WERI-Rb-1 (cell line): ENCODE data around the gene MS4A7.
"Not testable (repeated sequence)": the region's sequence is repeated elsewhere in the genome, so short reads cannot be mapped to it uniquely, and the experiment has no call there.

Experiments
- DNase-seq: peaks from one replicate; pipeline ENCODE4 v3.0.0-alpha.2; 2020
- H3K27ac ChIP-seq: fragments of 250-450 bp; sonication (Bioruptor Pico); 2 replicates; pipeline ENCODE4 v1.5.1; 2020; ENCODE audit warnings: mild to moderate bottlenecking, moderate library complexity
- H3K27me3 ChIP-seq: fragments of 250-450 bp; sonication (Bioruptor Pico); 2 replicates; pipeline ENCODE4 v1.5.1; 2021; ENCODE audit warnings: mild to moderate bottlenecking, low read depth, moderate library complexity; ENCODE audit not compliant: insufficient read depth, severe bottlenecking
- H3K36me3 ChIP-seq: fragments of 250-450 bp; sonication (Bioruptor Pico); 2 replicates; pipeline ENCODE4 v1.5.1; 2020; ENCODE audit warnings: mild to moderate bottlenecking, moderate library complexity
- H3K4me3 ChIP-seq: 2 replicates; pipeline ENCODE4 v1.5.1; 2011; ENCODE audit warnings: low read depth, mild to moderate bottlenecking, control low read depth, low read length
- H3K9me3 ChIP-seq: fragments of 250-450 bp; sonication (Bioruptor Pico); 2 replicates; pipeline ENCODE4 v1.5.1; 2021; ENCODE audit warnings: mild to moderate bottlenecking, moderate library complexity; ENCODE audit not compliant: severe bottlenecking
- TF ChIP-seq, protein P1 (sequence below): IDR thresholded peaks from 2 replicates; pipeline ENCODE4 v1.5.1; 2011; ENCODE audit warnings: low read depth, mild to moderate bottlenecking, control low read depth, inconsistent platforms, low read length

MS4A7 gene

DNA sequence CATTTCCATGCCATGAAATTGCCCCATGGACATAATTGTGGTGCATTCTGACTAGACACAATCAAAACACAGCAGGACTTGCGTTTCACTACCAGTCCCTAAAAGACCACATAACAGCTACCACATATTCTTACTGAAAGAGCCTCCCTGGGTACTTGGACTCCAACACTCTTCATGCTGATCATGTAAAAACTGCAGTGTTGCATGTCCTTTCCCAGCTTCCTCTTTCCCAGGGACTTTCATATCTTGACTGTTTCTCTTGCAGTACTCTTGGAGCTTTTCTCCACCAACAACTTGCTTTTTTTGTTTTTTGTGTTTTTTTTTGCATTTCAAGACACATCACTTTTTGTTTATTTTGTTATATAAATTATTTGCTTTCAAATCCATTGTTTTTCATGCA is 28.3 kb upstream of the MS4A7 start:
- H3K36me3 ChIP-seq = no peaks in the 10 kb centered on the region
- DNase-seq = no peak
- H3K9me3 ChIP-seq = no peaks in the 10 kb centered on the region
- no peak overlapping the region for H3K4me3 ChIP-seq
- peaks cover 32% of the 10 kb centered on the region for H3K27me3 ChIP-seq
- TF ChIP-seq, protein P1, sequence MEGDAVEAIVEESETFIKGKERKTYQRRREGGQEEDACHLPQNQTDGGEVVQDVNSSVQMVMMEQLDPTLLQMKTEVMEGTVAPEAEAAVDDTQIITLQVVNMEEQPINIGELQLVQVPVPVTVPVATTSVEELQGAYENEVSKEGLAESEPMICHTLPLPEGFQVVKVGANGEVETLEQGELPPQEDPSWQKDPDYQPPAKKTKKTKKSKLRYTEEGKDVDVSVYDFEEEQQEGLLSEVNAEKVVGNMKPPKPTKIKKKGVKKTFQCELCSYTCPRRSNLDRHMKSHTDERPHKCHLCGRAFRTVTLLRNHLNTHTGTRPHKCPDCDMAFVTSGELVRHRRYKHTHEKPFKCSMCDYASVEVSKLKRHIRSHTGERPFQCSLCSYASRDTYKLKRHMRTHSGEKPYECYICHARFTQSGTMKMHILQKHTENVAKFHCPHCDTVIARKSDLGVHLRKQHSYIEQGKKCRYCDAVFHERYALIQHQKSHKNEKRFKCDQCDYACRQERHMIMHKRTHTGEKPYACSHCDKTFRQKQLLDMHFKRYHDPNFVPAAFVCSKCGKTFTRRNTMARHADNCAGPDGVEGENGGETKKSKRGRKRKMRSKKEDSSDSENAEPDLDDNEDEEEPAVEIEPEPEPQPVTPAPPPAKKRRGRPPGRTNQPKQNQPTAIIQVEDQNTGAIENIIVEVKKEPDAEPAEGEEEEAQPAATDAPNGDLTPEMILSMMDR = no peak
- H3K27ac ChIP-seq = no peak overlapping the region

DNA sequence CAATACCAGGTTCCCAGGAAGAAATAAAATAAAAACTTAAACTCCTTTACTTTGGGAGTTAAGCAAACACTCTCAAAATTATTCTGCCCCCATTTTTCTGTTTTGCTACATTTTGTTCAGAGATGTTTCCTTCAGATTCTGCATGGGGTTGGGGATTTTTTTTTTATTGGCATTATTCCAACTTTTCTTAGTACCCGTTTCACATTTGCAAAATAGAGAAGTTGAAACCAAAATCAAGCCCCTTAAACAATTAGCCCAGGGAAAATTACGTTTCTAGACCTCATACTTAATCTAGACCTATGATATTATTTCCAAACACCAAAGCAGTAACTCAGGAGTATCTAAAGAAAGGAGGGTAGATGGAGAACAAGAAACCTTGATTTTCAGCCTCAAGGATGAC is 20.6 kb upstream of the MS4A7 start:
- Histone ChIP-seq H3K9me3 (peaks cover 7% of the 10 kb centered on the region), H3K27ac (no peak overlapping the region), H3K4me3 (no peak overlapping the region), H3K27me3 (peaks cover 3% of the 10 kb centered on the region), H3K36me3 (no peaks in the 10 kb centered on the region)
- TF ChIP-seq, protein P1 = no peak
- no peak for DNase-seq

DNA sequence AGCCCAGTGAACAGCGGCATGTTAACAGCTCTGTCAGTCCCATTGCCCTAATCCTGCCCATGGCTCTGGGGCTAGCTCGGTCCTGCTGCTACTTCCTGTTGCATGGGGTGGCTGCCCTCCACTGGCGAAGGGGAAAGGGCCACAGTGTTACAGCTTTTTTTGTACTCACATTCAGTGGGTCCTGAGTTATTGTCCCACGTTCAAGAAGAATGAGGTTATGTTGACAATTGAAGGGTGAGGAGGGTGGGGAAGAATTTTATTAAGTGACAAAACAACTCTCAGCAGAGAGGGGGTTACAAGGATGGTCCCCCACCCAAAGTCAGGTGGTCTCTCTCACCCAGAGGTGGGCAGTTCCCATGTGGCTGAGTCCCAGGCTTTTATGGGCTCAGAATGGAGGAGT is 17.7 kb upstream of the MS4A7 start:
- peaks cover 7% of the 10 kb centered on the region for H3K9me3 ChIP-seq
- H3K4me3 ChIP-seq = no peak overlapping the region
- H3K27me3 ChIP-seq = no peaks in the 10 kb centered on the region
- H3K27ac ChIP-seq = no peak overlapping the region
- TF ChIP-seq, protein P1 = no peak
- H3K36me3 ChIP-seq = no peaks in the 10 kb centered on the region
- DNase-seq = no peak

GRCh38 chr11:60362241-60362640 is 16.1 kb upstream of the MS4A7 start:
- Histone ChIP-seq H3K27ac (no peak overlapping the region), H3K36me3 (no peaks in the 10 kb centered on the region), H3K4me3 (no peak overlapping the region), H3K9me3 (peaks cover 7% of the 10 kb centered on the region), H3K27me3 (no peaks in the 10 kb centered on the region)
- TF ChIP-seq, protein P1 = no peak
- no peak for DNase-seq

DNA sequence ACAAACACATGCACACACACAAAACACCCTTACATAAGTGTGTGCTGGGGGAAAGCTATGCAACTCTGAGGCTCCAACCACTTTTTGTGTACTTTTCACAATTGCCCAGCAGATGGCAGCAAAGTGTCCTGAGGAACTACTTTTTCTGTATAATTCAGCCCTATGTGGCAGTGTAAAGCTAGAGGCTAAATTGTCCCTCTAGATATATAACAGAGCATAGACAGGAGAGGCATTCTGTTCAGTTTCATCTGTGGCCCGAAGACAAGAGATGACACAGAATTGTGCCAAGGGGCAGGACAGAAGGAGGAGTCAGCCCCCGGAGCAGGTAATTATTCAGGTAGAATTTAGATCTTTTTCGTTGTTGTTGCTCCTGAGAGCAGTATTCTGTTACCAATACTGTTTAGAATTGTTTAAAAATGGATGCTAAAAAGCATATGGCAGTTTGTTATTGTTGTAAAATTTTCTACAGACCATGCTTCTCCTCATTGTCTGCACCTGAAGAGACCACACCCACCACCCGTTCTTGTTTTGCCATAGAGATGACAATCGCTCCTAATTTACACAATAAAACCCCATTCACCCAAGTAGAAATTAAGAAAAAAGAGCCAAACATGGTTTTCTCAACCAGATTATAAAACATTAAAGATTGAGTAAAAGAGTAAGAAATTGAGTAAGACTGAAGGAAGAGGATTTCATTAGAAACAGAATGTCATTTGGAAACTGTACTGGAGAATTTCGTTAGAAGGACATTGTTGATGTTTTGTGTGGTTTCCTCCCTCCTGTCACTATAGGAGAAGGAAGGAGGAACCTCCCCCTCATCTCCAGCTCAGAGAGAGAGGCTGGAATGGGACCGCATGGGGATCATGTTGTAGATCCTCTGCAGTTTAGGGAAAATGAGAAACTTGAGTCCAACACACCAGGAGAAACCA is 14.5 kb upstream of the MS4A7 start:
- H3K27ac ChIP-seq = no peak overlapping the region
- no peaks in the 10 kb centered on the region for H3K36me3 ChIP-seq
- DNase-seq = peak; percentile 52
- TF ChIP-seq, protein P1 = peak; percentile 64
- no peak overlapping the region for H3K4me3 ChIP-seq
- peaks cover 7% of the 10 kb centered on the region for H3K9me3 ChIP-seq
- H3K27me3 ChIP-seq = peaks cover 7% of the 10 kb centered on the region

DNA sequence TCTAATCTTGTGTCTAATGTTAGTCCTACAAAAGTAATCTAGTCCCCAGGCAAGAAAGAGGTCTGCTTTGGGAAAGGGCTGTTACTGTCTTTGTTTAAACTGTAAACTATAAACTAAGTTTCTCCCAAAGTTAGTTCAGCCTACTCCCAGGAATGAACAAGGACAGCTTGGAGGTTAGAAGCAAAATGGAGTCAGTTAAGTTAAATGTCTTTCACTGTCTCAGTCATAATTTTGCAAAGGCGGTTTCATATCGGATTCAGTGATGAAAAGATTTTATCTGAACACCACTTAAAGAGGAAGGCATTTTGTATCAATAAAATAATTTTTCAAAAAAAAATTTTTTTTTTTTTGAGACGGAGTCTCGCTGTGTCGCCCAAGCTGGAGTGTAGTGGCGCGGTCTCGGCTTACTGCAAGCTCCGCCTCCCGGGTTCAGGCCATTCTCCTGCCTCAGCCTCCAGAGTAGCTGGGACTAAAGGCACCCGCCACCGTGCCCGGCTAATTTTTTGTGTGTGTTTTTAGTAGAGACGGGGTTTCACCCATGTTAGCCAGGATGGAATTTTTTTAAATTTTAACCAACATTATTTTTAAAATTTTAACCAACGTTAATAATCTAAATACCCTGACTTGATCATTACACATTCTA is 11.9 kb upstream of the MS4A7 start:
- H3K27ac ChIP-seq, DNase-seq, H3K9me3 ChIP-seq, H3K4me3 ChIP-seq, H3K27me3 ChIP-seq, H3K36me3 ChIP-seq: not testable (repeated sequence)
